ENCODE results near the gene DYDC2. TPM values are rescaled to one million over a fixed set of nuclear protein-coding genes. Genes with fewer than 3 reads are reported as not detected.
A peak's percentile ranks its signal among the peaks of the same experiment; 100 is the strongest.
"Not testable (repeated sequence)": the region's sequence is repeated elsewhere in the genome, so short reads cannot be mapped to it uniquely, and the experiment has no call there.

The DYDC2 gene
- total RNA-seq, 1 experiment from 2014 or later: not detected

- BruUV-seq (replicated peaks): no TSS peak
- Mint-ChIP-seq H3K36me3 (ENCODE audit: insufficient read depth, unreplicated experiment) (no peaks in the 10 kb centered on the region), H3K27ac (ENCODE audit: unreplicated experiment) (no peak overlapping the region), H3K9me3 (ENCODE audit: low read depth, unreplicated experiment) (no peaks in the 10 kb centered on the region), H3K27me3 (ENCODE audit: unreplicated experiment) (peaks cover 45% of the 10 kb centered on the region), H3K4me1 (ENCODE audit: low read depth, unreplicated experiment) (no peaks in the 10 kb centered on the region), H3K4me3 (ENCODE audit: low read depth, unreplicated experiment) (no peak overlapping the region)
- TF ChIP-seq CTCF (IDR thresholded peaks at IDR 0.05; ENCODE audit: unreplicated experiment): no peak
- no peak for DNase-seq
- CTCF ChIA-PET: interaction anchor here (0.7 kb wide), 1 partner anchor 28 kb away, joined by 3 read pairs; no protein-coding TSS in a partner anchor
- intact Hi-C loops (cut with micrococcal nuclease; ENCODE audit: unreplicated experiment): no loop called here
These were observed 6.3 kb upstream of the DYDC2 start for GRCh38 chr10:80350251-80350650.

- DNase-seq: no peak
- H3K27me3 Mint-ChIP-seq (ENCODE audit: unreplicated experiment): peaks cover 51% of the 10 kb centered on the region
- H3K4me3 Mint-ChIP-seq (ENCODE audit: low read depth, unreplicated experiment): no peak overlapping the region
- no peaks in the 10 kb centered on the region for H3K9me3 Mint-ChIP-seq (ENCODE audit: low read depth, unreplicated experiment)
- peaks cover under 1% of the 10 kb centered on the region for H3K4me1 Mint-ChIP-seq (ENCODE audit: low read depth, unreplicated experiment)
- no peak for TF ChIP-seq CTCF (IDR thresholded peaks at IDR 0.05; ENCODE audit: unreplicated experiment)
- CTCF ChIA-PET: interaction anchor here (0.7 kb wide), 1 partner anchor 27 kb away, joined by 3 read pairs; no protein-coding TSS in a partner anchor
- no TSS peak for BruUV-seq (replicated peaks)
- intact Hi-C loops (cut with micrococcal nuclease; ENCODE audit: unreplicated experiment): no loop called here
- peaks cover 2% of the 10 kb centered on the region for H3K36me3 Mint-ChIP-seq (ENCODE audit: insufficient read depth, unreplicated experiment)
- H3K27ac Mint-ChIP-seq (ENCODE audit: unreplicated experiment): no peak overlapping the region
These were observed 5.4 kb upstream of the DYDC2 start for GRCh38 chr10:80351220-80351619.

- DNase-seq: peak; percentile 22
- no TSS peak for BruUV-seq (replicated peaks)
- H3K27ac Mint-ChIP-seq (ENCODE audit: unreplicated experiment): no peak overlapping the region
- H3K36me3 Mint-ChIP-seq (ENCODE audit: insufficient read depth, unreplicated experiment): peaks cover 14% of the 10 kb centered on the region
- CTCF ChIA-PET: interaction anchor here (1.0 kb wide), 1 partner anchor 15 kb away, joined by 3 read pairs; no protein-coding TSS in a partner anchor
- peak overlapping the region; percentile 73 for H3K4me3 Mint-ChIP-seq (ENCODE audit: low read depth, unreplicated experiment)
- H3K27me3 Mint-ChIP-seq (ENCODE audit: unreplicated experiment): peaks cover 66% of the 10 kb centered on the region
- peaks cover 4% of the 10 kb centered on the region for H3K9me3 Mint-ChIP-seq (ENCODE audit: low read depth, unreplicated experiment)
- peaks cover 15% of the 10 kb centered on the region for H3K4me1 Mint-ChIP-seq (ENCODE audit: low read depth, unreplicated experiment)
- no peak for TF ChIP-seq CTCF (IDR thresholded peaks at IDR 0.05; ENCODE audit: unreplicated experiment)
- intact Hi-C loops (cut with micrococcal nuclease; ENCODE audit: unreplicated experiment): no loop called here
These were observed 639 bp downstream of the DYDC2 start for GRCh38 chr10:80356989-80357850.

GRCh38 chr10:80357851-80358125 is 1.2 kb downstream of the DYDC2 start:
- H3K4me3 Mint-ChIP-seq (ENCODE audit: low read depth, unreplicated experiment): peak overlapping the region; percentile 73

GRCh38 chr10:80358925-80359324 is 2.3 kb downstream of the DYDC2 start:
- intact Hi-C loops (cut with micrococcal nuclease; ENCODE audit: unreplicated experiment); BruUV-seq (replicated peaks); H3K4me3 Mint-ChIP-seq (ENCODE audit: low read depth, unreplicated experiment); H3K27ac Mint-ChIP-seq (ENCODE audit: unreplicated experiment); H3K9me3 Mint-ChIP-seq (ENCODE audit: low read depth, unreplicated experiment); DNase-seq: not testable (repeated sequence)
- H3K36me3 Mint-ChIP-seq (ENCODE audit: insufficient read depth, unreplicated experiment): peaks cover 14% of the 10 kb centered on the region
- CTCF ChIA-PET: interaction anchor here (0.9 kb wide), 1 partner anchor 237 kb away, joined by 3 read pairs; no protein-coding TSS in a partner anchor
- H3K27me3 Mint-ChIP-seq (ENCODE audit: unreplicated experiment): peaks cover 65% of the 10 kb centered on the region
- H3K4me1 Mint-ChIP-seq (ENCODE audit: low read depth, unreplicated experiment): peaks cover 15% of the 10 kb centered on the region

More at GRCh38 chr10:80357851-80358125, 1.2 kb downstream of the DYDC2 start:
- DNase-seq: no peak
- H3K27ac Mint-ChIP-seq (ENCODE audit: unreplicated experiment): no peak overlapping the region
- H3K27me3 Mint-ChIP-seq (ENCODE audit: unreplicated experiment): peaks cover 63% of the 10 kb centered on the region
- H3K36me3 Mint-ChIP-seq (ENCODE audit: insufficient read depth, unreplicated experiment): peaks cover 14% of the 10 kb centered on the region
- peaks cover 15% of the 10 kb centered on the region for H3K4me1 Mint-ChIP-seq (ENCODE audit: low read depth, unreplicated experiment)
- H3K9me3 Mint-ChIP-seq (ENCODE audit: low read depth, unreplicated experiment): peaks cover 4% of the 10 kb centered on the region
- no TSS peak for BruUV-seq (replicated peaks)
- no peak for TF ChIP-seq CTCF (IDR thresholded peaks at IDR 0.05; ENCODE audit: unreplicated experiment)
- intact Hi-C loops (cut with micrococcal nuclease; ENCODE audit: unreplicated experiment): no loop called here
- CTCF ChIA-PET: no interaction called here
